WI38 (cell line): Measurements from ENCODE around the gene YWHAE.

Source experiments
- H3K4me3 ChIP-seq: 2 replicates; pipeline ENCODE4 v1.5.1; 2011; ENCODE audit warnings: low read depth, mild to moderate bottlenecking, control low read depth, low read length
- CTCF ChIP-seq: IDR thresholded peaks from 2 replicates; pipeline ENCODE4 v1.5.1; 2012; ENCODE audit warnings: low read depth, mild to moderate bottlenecking, control low read depth, low read length

The YWHAE gene

GRCh38 chr17:1438593-1439083, 38.6 kb upstream of the YWHAE start:
- no peak for TF ChIP-seq CTCF
- no peak overlapping the region for H3K4me3 ChIP-seq

- no peak for TF ChIP-seq CTCF
- no peak overlapping the region for H3K4me3 ChIP-seq
Observed at GRCh38 chr17:1435326-1435725, 35.3 kb upstream of the YWHAE start.

- H3K4me3 ChIP-seq, result no peak overlapping the region
- no peak for TF ChIP-seq CTCF
Observed at GRCh38 chr17:1434150-1434549, 34.1 kb upstream of the YWHAE start.

- TF ChIP-seq CTCF, result no peak
- no peak overlapping the region for H3K4me3 ChIP-seq
Observed at GRCh38 chr17:1431631-1432104, 31.6 kb upstream of the YWHAE start.

- no peak for TF ChIP-seq CTCF
- H3K4me3 ChIP-seq, result no peak overlapping the region
Observed at GRCh38 chr17:1423456-1424135, 23.6 kb upstream of the YWHAE start.

GRCh38 chr17:1422885-1423284, 22.9 kb upstream of the YWHAE start:
- no peak for TF ChIP-seq CTCF

GRCh38 chr17:1421470-1421869, 21.4 kb upstream of the YWHAE start:
- no peak for TF ChIP-seq CTCF

More at GRCh38 chr17:1422885-1423284, 22.9 kb upstream of the YWHAE start:
- H3K4me3 ChIP-seq, result no peak overlapping the region

More at GRCh38 chr17:1421470-1421869, 21.4 kb upstream of the YWHAE start:
- H3K4me3 ChIP-seq, result no peak overlapping the region
